ENCODE data around the gene WDR5.

Gene WDR5

DNA sequence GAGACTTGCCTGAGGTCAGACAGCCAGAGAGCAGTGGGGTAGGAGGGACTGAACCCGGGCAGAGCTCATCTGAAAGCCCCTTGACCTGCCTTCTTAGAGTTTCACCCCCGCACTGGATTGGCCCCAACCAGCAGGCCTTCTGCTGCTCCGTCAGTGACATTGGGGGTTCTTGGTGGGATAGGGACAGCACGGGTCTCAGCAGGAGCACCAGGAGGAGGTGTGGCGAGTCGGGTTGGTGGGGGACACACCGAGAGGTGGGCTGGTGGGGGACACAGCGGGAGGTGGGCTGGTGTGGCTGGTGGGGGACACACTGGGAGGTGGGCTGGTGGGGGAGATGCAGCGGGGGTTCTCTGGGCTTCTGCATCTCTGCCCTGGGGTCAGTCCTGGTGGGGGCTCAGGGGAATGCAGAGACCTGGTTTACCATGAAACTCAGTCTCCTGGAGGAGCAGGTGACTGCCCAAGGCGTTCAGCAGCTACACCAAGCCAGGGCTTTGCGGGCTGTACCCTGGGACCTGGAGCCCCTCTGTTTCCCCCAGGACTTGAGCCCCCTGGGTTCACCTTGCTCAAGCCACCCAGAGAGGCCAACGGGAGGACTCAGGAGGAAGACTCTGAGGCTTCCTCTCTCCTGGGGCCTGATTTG is 56.5 kb downstream of the WDR5 start:
- TF ChIP-seq SIN3A (IDR thresholded peaks at IDR 0.05; ENCODE audit: borderline replicate concordance, insufficient read depth, low read length): no peak
- TF ChIP-seq FOXP2 (optimal IDR thresholded peaks at IDR 0.05; ENCODE audit: borderline replicate concordance, extremely low read depth, extremely low read length, insufficient read depth): no peak
- no peak for TF ChIP-seq REST (IDR thresholded peaks at IDR 0.05; ENCODE audit: insufficient read depth in 1 of 2, low read depth in 2 of 2, low read length in 2 of 2)
- TF ChIP-seq POLR2AphosphoS5 (IDR thresholded peaks at IDR 0.05; ENCODE audit: low read depth, low read length): no peak
- TF ChIP-seq TAF1 (IDR thresholded peaks at IDR 0.05; ENCODE audit: borderline replicate concordance, insufficient read depth, low read length): no peak

- no peak for TF ChIP-seq SIN3A (IDR thresholded peaks at IDR 0.05; ENCODE audit: borderline replicate concordance, insufficient read depth, low read length)
- no peak for TF ChIP-seq FOXP2 (optimal IDR thresholded peaks at IDR 0.05; ENCODE audit: borderline replicate concordance, extremely low read depth, extremely low read length, insufficient read depth)
- TF ChIP-seq TAF1 (IDR thresholded peaks at IDR 0.05; ENCODE audit: borderline replicate concordance, insufficient read depth, low read length): no peak
- no peak for TF ChIP-seq POLR2AphosphoS5 (IDR thresholded peaks at IDR 0.05; ENCODE audit: low read depth, low read length)
- no peak for TF ChIP-seq REST (IDR thresholded peaks at IDR 0.05; ENCODE audit: insufficient read depth in 1 of 2, low read depth in 2 of 2, low read length in 2 of 2)
Observed at GRCh38 chr9:134192951-134193731, 57.3 kb downstream of the WDR5 start.

DNA sequence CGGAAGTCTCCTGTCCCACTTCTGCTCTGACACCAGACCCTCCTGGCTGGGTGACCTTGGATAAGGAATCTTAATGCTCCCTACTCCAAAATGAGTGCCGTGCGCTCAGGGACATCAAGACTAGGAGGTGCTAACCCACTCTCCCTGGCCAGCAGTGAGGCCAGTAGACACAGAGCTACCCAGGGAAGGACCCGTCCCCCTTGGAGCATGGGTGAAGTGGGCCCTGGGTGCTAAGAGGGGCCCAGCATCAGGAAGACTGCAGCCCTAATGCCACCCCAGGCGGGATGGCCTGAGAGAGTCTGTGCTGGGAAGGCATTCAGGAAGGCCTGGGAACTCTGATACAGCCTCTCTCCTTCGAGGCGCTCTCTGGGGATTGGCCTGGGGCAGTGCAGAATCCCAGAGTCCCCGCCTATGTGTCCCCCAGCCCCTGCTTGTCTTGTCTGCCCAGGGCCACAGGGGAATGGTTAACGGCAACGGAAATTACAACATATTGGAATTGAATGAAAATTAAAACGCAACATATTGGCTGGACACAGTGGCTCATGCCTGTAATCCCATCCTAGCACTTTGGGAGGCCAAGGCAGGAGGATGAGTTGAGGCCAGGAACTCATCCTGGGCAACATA is 58.1 kb downstream of the WDR5 start:
- no peak for TF ChIP-seq POLR2AphosphoS5 (IDR thresholded peaks at IDR 0.05; ENCODE audit: low read depth, low read length)
- TF ChIP-seq TAF1 (IDR thresholded peaks at IDR 0.05; ENCODE audit: borderline replicate concordance, insufficient read depth, low read length): no peak
- TF ChIP-seq FOXP2 (optimal IDR thresholded peaks at IDR 0.05; ENCODE audit: borderline replicate concordance, extremely low read depth, extremely low read length, insufficient read depth): no peak
- no peak for TF ChIP-seq REST (IDR thresholded peaks at IDR 0.05; ENCODE audit: insufficient read depth in 1 of 2, low read depth in 2 of 2, low read length in 2 of 2)

DNA sequence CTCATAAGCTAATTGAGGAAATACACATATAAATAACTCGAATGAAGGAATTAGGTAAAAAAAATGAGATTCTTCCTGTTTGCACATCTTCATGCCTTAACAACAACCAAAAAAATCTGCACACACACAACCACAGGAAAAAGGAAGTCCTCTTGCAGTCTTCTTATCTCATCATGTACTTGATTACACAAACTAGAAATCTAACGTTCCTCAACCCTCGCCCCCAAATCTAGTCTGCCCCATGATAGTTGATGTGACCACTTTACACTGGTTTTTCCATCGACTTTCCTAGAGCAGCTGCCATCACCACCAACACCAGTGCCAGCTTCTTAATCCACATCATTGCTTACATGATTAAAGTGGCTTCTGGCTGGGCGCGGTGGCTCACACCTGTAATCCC is 59.7 kb downstream of the WDR5 start:
- TF ChIP-seq FOXP2 (optimal IDR thresholded peaks at IDR 0.05; ENCODE audit: borderline replicate concordance, extremely low read depth, extremely low read length, insufficient read depth) (no peak), SIN3A (IDR thresholded peaks at IDR 0.05; ENCODE audit: borderline replicate concordance, insufficient read depth, low read length) (no peak), POLR2AphosphoS5 (IDR thresholded peaks at IDR 0.05; ENCODE audit: low read depth, low read length) (no peak), REST (IDR thresholded peaks at IDR 0.05; ENCODE audit: insufficient read depth in 1 of 2, low read depth in 2 of 2, low read length in 2 of 2) (no peak), TAF1 (IDR thresholded peaks at IDR 0.05; ENCODE audit: borderline replicate concordance, insufficient read depth, low read length) (no peak)

Data from PFSK-1 (cell line).